ENCODE results near the gene CRB1.

GRCh38 chr1:197277166-197277565 is 9.1 kb downstream of the CRB1 start:
- no peak for TF ChIP-seq CTCF (IDR thresholded peaks at IDR 0.05)
- TF ChIP-seq POLR2AphosphoS5 (IDR thresholded peaks at IDR 0.05): no peak
- no peak for TF ChIP-seq POLR2A (IDR thresholded peaks at IDR 0.05)

Measured in gastroesophageal sphincter (tissue), 3 donors.